ENCODE results near the gene SLC4A1AP. TPM values are rescaled to one million over a fixed set of nuclear protein-coding genes. Genes with fewer than 3 reads are reported as not detected.

SLC4A1AP gene
- polyA plus RNA-seq, 1 of the 3 experiments (the other 2 are of a cell fraction), result 9.4 TPM

GRCh38 chr2:27655155-27655951 lies 8.3 kb upstream of the SLC4A1AP start (continued):
- TF ChIP-seq USF2 (IDR thresholded peaks at IDR 0.05; ENCODE audit: borderline replicate concordance, low read depth, low read length), result no peak

GRCh38 chr2:27661371-27661770 lies 2.3 kb upstream of the SLC4A1AP start:
- WGBS (ENCODE audit: low lambda C conversion rate), result 80% methylated on average over 1 of the region's 1 CpG
- Histone ChIP-seq H3K36me3 (replicated peaks in 1 of 2; ENCODE audit: control insufficient read depth in 1 of 2, insufficient read depth in 2 of 2, low read length in 1 of 2) (peaks cover 56 to 60% of the 10 kb centered on the region in 2 experiments), H3K4me3 (ENCODE audit: low read depth in 2 of 2, low read length in 1 of 2) (no peak overlapping the region)

GRCh38 chr2:27664154-27664574 lies 475 bp downstream of the SLC4A1AP start:
- Histone ChIP-seq H3K79me2 (ENCODE audit: insufficient read depth) (peaks cover 55% of the 10 kb centered on the region), H2AFZ (ENCODE audit: low read depth) (peak overlapping the region; percentile 93), H3K27me3 (ENCODE audit: insufficient read depth) (no peaks in the 10 kb centered on the region), H3K9ac (peak overlapping the region; percentile 85), H3K9me3 (no peaks in the 10 kb centered on the region), H4K20me1 (ENCODE audit: insufficient read depth) (no peaks in the 10 kb centered on the region), H3K27ac (ENCODE audit: low read depth in 2 of 2, low read length in 1 of 2) (peak overlapping the region; percentile 92 to 100), H3K4me3 (ENCODE audit: low read depth in 2 of 2, low read length in 1 of 2) (peak overlapping the region; percentile 91 to 99), H3K4me1 (ENCODE audit: control insufficient read depth in 1 of 2, insufficient read depth in 2 of 2, low read depth in 1 of 2, low read length in 1 of 2) (peaks cover 16 to 24% of the 10 kb centered on the region in 2 experiments; a peak in 3 of 4 replicates), H3K4me2 (peak overlapping the region; percentile 99), H3F3A (replicated peaks; ENCODE audit: insufficient read depth) (no peaks in the 10 kb centered on the region), H3K36me3 (replicated peaks in 1 of 2; ENCODE audit: control insufficient read depth in 1 of 2, insufficient read depth in 2 of 2, low read length in 1 of 2) (peaks cover 41 to 51% of the 10 kb centered on the region in 2 experiments), H3K9me2 (no peaks in the 10 kb centered on the region)
- 4% methylated on average over 24 of the region's 28 CpGs for WGBS (ENCODE audit: low lambda C conversion rate)
- ChIA-PET POLR2A (interaction anchor here (1.0 to 1.8 kb wide), 4 partner anchors 17 to 255 kb away, joined by 3 to 10 read pairs (median 6); partner anchors contain the start of genes NRBP1, PPM1G and ZNF512), CTCF (interaction anchor here (0.6 to 8.1 kb wide), 9 partner anchors 17 to 540 kb away, joined by 3 to 146 read pairs (median 4); no protein-coding TSS in a partner anchor)
- DNase-seq, result no peak
- no peak for TF ChIP-seq TEAD4 (IDR thresholded peaks at IDR 0.05; ENCODE audit: borderline replicate concordance, insufficient read depth)
- TF ChIP-seq FOSL2 (IDR thresholded peaks at IDR 0.05; ENCODE audit: borderline replicate concordance, low read depth), result no peak
- no peak for TF ChIP-seq FOXJ3 (CRISPR knock-in tag; IDR thresholded peaks at IDR 0.05)
- TF ChIP-seq TCF12 (IDR thresholded peaks at IDR 0.05), result no peak
- TF ChIP-seq MEF2A (IDR thresholded peaks at IDR 0.05; ENCODE audit: borderline replicate concordance, low read depth), result no peak
- no peak for TF ChIP-seq TAF1 (IDR thresholded peaks at IDR 0.05; ENCODE audit: borderline replicate concordance, low read depth, low read length)
- TF ChIP-seq IRF3 (IDR thresholded peaks at IDR 0.05; ENCODE audit: low read depth, low read length), result no peak
- no peak for TF ChIP-seq USF2 (IDR thresholded peaks at IDR 0.05; ENCODE audit: borderline replicate concordance, low read depth, low read length)
- TF ChIP-seq ZBTB33 (IDR thresholded peaks at IDR 0.05; ENCODE audit: borderline replicate concordance, low read depth), result no peak
- no peak for TF ChIP-seq NFIC (IDR thresholded peaks at IDR 0.05; ENCODE audit: borderline replicate concordance)

More at GRCh38 chr2:27661371-27661770, 2.3 kb upstream of the SLC4A1AP start:
- H3K9me3 ChIP-seq, result no peaks in the 10 kb centered on the region
- ChIA-PET POLR2A (no interaction called here), CTCF (interaction anchor here (2.7 kb wide), 1 partner anchor 22 kb away, joined by 19 read pairs; no protein-coding TSS in a partner anchor)
- no peak overlapping the region for H3K9ac ChIP-seq
- no peaks in the 10 kb centered on the region for H3K9me2 ChIP-seq
- no peak overlapping the region for H2AFZ ChIP-seq (ENCODE audit: low read depth)
- H3F3A ChIP-seq (replicated peaks; ENCODE audit: insufficient read depth), result peaks cover 1% of the 10 kb centered on the region
- H4K20me1 ChIP-seq (ENCODE audit: insufficient read depth), result no peaks in the 10 kb centered on the region
- H3K4me2 ChIP-seq, result no peak overlapping the region
- H3K79me2 ChIP-seq (ENCODE audit: insufficient read depth), result peaks cover 64% of the 10 kb centered on the region
- peaks cover 16 to 24% of the 10 kb centered on the region in 2 experiments; a peak in 3 of 4 replicates for H3K4me1 ChIP-seq (ENCODE audit: control insufficient read depth in 1 of 2, insufficient read depth in 2 of 2, low read depth in 1 of 2, low read length in 1 of 2)
- no peak for TF ChIP-seq ELF1 (IDR thresholded peaks at IDR 0.05)
- no peak for TF ChIP-seq USF1 (IDR thresholded peaks at IDR 0.05; ENCODE audit: borderline replicate concordance, low read depth)
- TF ChIP-seq RXRA (IDR thresholded peaks at IDR 0.05; ENCODE audit: borderline replicate concordance, low read depth), result no peak
- TF ChIP-seq RAD21 (IDR thresholded peaks at IDR 0.05; ENCODE audit: low read length), result no peak
- TF ChIP-seq SMC3 (IDR thresholded peaks at IDR 0.05; ENCODE audit: low read depth, low read length), result no peak
- no peak for TF ChIP-seq MXI1 (IDR thresholded peaks at IDR 0.05; ENCODE audit: low read depth, low read length)
- TF ChIP-seq NRF1 (IDR thresholded peaks at IDR 0.05; ENCODE audit: low read depth, low read length), result no peak
- TF ChIP-seq MEF2A (IDR thresholded peaks at IDR 0.05; ENCODE audit: borderline replicate concordance, low read depth), result no peak
- no peak for TF ChIP-seq GABPA (IDR thresholded peaks at IDR 0.05; ENCODE audit: low read depth)
- DNase-seq, result no peak
- no peaks in the 10 kb centered on the region for H3K27me3 ChIP-seq (ENCODE audit: insufficient read depth)
- no peak overlapping the region for H3K27ac ChIP-seq (ENCODE audit: low read depth in 2 of 2, low read length in 1 of 2)

Measured in SK-N-SH (cell line).